CD4-positive, alpha-beta T cell (primary cell): Measurements from ENCODE around the gene ANKRD63. TPM values are rescaled to one million over a fixed set of nuclear protein-coding genes. Genes with fewer than 3 reads are reported as not detected.

Experiments used
- ATAC-seq: fragments of 200-7000 bp; cut with Tn5 transposase; one replicate; pipeline ENCODE4 v1.10.0; 2022; ENCODE audit warnings: mild to moderate bottlenecking; ENCODE audit not compliant: poor library complexity
- CTCF ChIA-PET: fragments of 350-600 bp; sonication (Branson Sonifier 250); formaldehyde crosslinking; loops from one replicate; lab custom pipeline; 2021; ENCODE audit warnings: antibody characterized with exemption, inconsistent platforms; lab: Charles Lee
- POLR2A ChIA-PET: fragments of 350-600 bp; sonication (Branson Sonifier 250); formaldehyde crosslinking; loops from one replicate; lab custom pipeline; 2021; ENCODE audit warnings: antibody characterized with exemption, inconsistent platforms; lab: Charles Lee
- DNase-seq, 14 experiments: peaks; one replicate each; pipeline ENCODE4 v3.0.0-alpha.2; 2013 to 2020; ENCODE audit warnings: mixed read lengths in 2 of 14
- H3K27ac ChIP-seq, 2 donors: one replicate each; pipeline versions ENCODE4 v1.5.1 to v1.7.0; 2013; ENCODE audit warnings: low read length in 2 of 2, low read depth in 1 of 2, mild to moderate bottlenecking in 1 of 2
- H3K27me3 ChIP-seq, 2 experiments: 1 replicate in 1 of 2; 2 replicates in 1 of 2; pipeline versions ENCODE4 v1.6.1 to v1.7.0; 2013; ENCODE audit warnings: low read length in 2 of 2, control low read depth in 1 of 2, mild to moderate bottlenecking in 1 of 2, moderate library complexity in 1 of 2; ENCODE audit not compliant: insufficient read depth in 2 of 2, control insufficient read depth in 1 of 2
- H3K36me3 ChIP-seq: one replicate; pipeline ENCODE4 v1.6.1; 2013; ENCODE audit warnings: low read length, control low read depth; ENCODE audit not compliant: insufficient read depth
- H3K4me1 ChIP-seq: one replicate; pipeline ENCODE4 v1.6.1; 2013; ENCODE audit warnings: low read length, control low read depth; ENCODE audit not compliant: insufficient read depth
- H3K4me3 ChIP-seq: one replicate; pipeline ENCODE4 v1.5.1; 2013; ENCODE audit warnings: mild to moderate bottlenecking, low read length, moderate library complexity
- H3K9me3 ChIP-seq, 2 experiments: 1 replicate in 1 of 2; 2 replicates in 1 of 2; pipeline versions ENCODE4 v1.6.1 to v1.7.0; 2013; ENCODE audit warnings: low read length in 2 of 2, mild to moderate bottlenecking in 2 of 2, control low read depth in 1 of 2, moderate library complexity in 1 of 2; ENCODE audit not compliant: control insufficient read depth in 1 of 2, insufficient read depth in 1 of 2
- H3K27ac Mint-ChIP-seq: one replicate; pipeline ENCODE4 v1.8.0; 2020; ENCODE audit warnings: mixed read lengths
- H3K27me3 Mint-ChIP-seq: one replicate; pipeline ENCODE4 v1.8.0; 2021; ENCODE audit warnings: mixed read lengths
- H3K36me3 Mint-ChIP-seq: one replicate; pipeline ENCODE4 v1.8.0; 2021; ENCODE audit warnings: low read depth, mixed read lengths
- H3K4me1 Mint-ChIP-seq: one replicate; pipeline ENCODE4 v1.8.0; 2021; ENCODE audit warnings: low read depth, mixed read lengths
- H3K4me3 Mint-ChIP-seq: one replicate; pipeline ENCODE4 v1.8.0; 2020; ENCODE audit warnings: mild to moderate bottlenecking, mixed read lengths
- H3K9me3 Mint-ChIP-seq: one replicate; pipeline ENCODE4 v1.8.0; 2020; ENCODE audit warnings: mixed read lengths
- CTCF ChIP-seq: fragments of 200-600 bp; IDR thresholded peaks from one replicate; pipeline ENCODE4 v1.8.0; 2022; ENCODE audit warnings: antibody characterized with exemption, mild to moderate bottlenecking
- intact Hi-C, 2 experiments: fragments of 100-400 bp; cut with DNase I in 1 of 2; cut with micrococcal nuclease in 1 of 2; formaldehyde crosslinking; loops; one replicate each; pipeline versions ENCODE4 v1.15.1 to v1.9.0; 2023 to 2025; cut with DNase I, micrococcal nuclease
- total RNA-seq, 174 experiments: library from RNA in 2 of 174; stranded (reverse) in 2 of 174; gene quantifications; one replicate each; pipeline ENCODE4 v1.2.3 and lab custom pipeline; 2021 to 2026

The ANKRD63 gene
- total RNA-seq, 2 experiments from 2014 or later: not detected

GRCh38 chr15:40276927-40277326 is 5.9 kb downstream of the ANKRD63 start:
- Mint-ChIP-seq H3K36me3 (no peaks in the 10 kb centered on the region), H3K4me1 (peaks cover 12% of the 10 kb centered on the region), H3K4me3 (no peak overlapping the region), H3K9me3 (no peaks in the 10 kb centered on the region), H3K27me3 (peaks cover 38% of the 10 kb centered on the region), H3K27ac (no peak overlapping the region)
- CTCF ChIA-PET: interaction anchor here (3.8 kb wide), 1 partner anchor 33 kb away, joined by 45 read pairs; the partner anchor contains the start of gene PLCB2
- H3K27ac ChIP-seq: no peak overlapping the region
- no peaks in the 10 kb centered on the region for H3K36me3 ChIP-seq
- no peak for TF ChIP-seq CTCF
- intact Hi-C loops: loop anchor here in 1 of 2 experiments (10.0 kb wide), 1 partner anchor 1572 kb away; no protein-coding TSS in a partner anchor
- DNase-seq (no peak), ATAC-seq (no peak)
- POLR2A ChIA-PET: no interaction called here
- peaks cover 32 to 39% of the 10 kb centered on the region in 2 experiments for H3K27me3 ChIP-seq
- H3K4me1 ChIP-seq: peaks cover 18% of the 10 kb centered on the region
- H3K4me3 ChIP-seq: no peak overlapping the region
- H3K9me3 ChIP-seq: peaks cover 0 to 16% of the 10 kb centered on the region in 2 experiments

DNA sequence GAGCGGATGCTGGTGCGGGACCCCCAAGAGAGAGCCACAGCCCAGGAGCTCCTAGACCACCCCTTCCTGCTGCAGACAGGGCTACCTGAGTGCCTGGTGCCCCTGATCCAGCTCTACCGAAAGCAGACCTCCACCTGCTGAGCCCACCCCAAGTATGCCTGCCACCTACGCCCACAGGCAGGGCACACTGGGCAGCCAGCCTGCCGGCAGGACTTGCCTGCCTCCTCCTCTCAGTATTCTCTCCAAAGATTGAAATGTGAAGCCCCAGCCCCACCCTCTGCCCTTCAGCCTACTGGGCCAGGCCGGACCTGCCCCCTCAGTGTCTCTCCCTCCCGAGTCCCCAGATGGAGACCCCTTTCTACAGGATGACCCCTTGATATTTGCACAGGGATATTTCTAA is 6.9 kb downstream of the ANKRD63 start:
- DNase-seq (no peak), ATAC-seq (no peak)
- Histone ChIP-seq H3K36me3 (no peaks in the 10 kb centered on the region), H3K4me1 (peaks cover 13% of the 10 kb centered on the region), H3K27ac (no peak overlapping the region), H3K9me3 (peaks cover 0 to 8% of the 10 kb centered on the region in 2 experiments), H3K4me3 (no peak overlapping the region), H3K27me3 (peaks cover 25 to 33% of the 10 kb centered on the region in 2 experiments)
- H3K27me3 Mint-ChIP-seq: peaks cover 34% of the 10 kb centered on the region
- ChIA-PET CTCF (no interaction called here), POLR2A (interaction anchor here (0.8 kb wide), 1 partner anchor 47 kb away, joined by 3 read pairs; no protein-coding TSS in a partner anchor)
- H3K27ac Mint-ChIP-seq: no peak overlapping the region
- intact Hi-C loops: loop anchor here (1.0 to 10.0 kb wide), 4 partner anchors 31 to 1571 kb away; partner anchors contain the start of gene PLCB2 (in 1 of the 2)
- peaks cover 12% of the 10 kb centered on the region for H3K4me1 Mint-ChIP-seq
- no peak for TF ChIP-seq CTCF
- no peaks in the 10 kb centered on the region for H3K9me3 Mint-ChIP-seq
- H3K36me3 Mint-ChIP-seq: no peaks in the 10 kb centered on the region
- no peak overlapping the region for H3K4me3 Mint-ChIP-seq

DNA sequence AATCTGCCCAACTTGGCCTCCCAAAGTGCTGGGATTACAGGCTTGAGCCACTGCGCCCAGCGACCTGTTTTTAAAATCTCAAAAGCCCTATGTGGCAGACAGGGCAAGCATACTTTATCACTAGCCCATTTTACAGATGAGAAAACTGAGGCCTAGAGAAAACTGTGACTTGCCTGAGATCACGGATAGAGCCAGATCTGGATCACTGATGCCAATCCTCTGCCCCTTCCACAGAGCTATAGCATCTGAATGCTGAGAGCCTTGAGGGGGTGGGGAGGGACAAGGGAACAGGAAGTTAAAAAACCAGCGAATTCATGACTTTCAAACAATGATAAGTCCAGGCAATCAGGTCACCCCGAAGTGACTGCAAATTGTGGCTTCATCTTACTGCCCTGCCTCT is 7.3 kb downstream of the ANKRD63 start:
- POLR2A ChIA-PET: interaction anchor here (0.8 to 2.7 kb wide), 2 partner anchors 32 to 48 kb away, joined by 3 to 11 read pairs; partner anchors contain the start of gene PLCB2
- CTCF ChIA-PET: interaction anchor here (1.0 to 3.0 kb wide), 2 partner anchors 74 to 229 kb away, joined by 4 to 46 read pairs; no protein-coding TSS in a partner anchor

More for the DNA sequence above, 7.3 kb downstream of the ANKRD63 start:
- no peak overlapping the region for H3K27ac Mint-ChIP-seq
- H3K4me1 Mint-ChIP-seq: peaks cover 12% of the 10 kb centered on the region
- intact Hi-C loops: loop anchor here (1.0 to 10.0 kb wide), 4 partner anchors 31 to 1571 kb away; partner anchors contain the start of gene PLCB2 (in 1 of the 2)
- no peak for ATAC-seq
- Histone ChIP-seq H3K36me3 (no peaks in the 10 kb centered on the region), H3K4me1 (peaks cover 13% of the 10 kb centered on the region), H3K27ac (no peak overlapping the region), H3K4me3 (no peak overlapping the region), H3K9me3 (peaks cover 0 to 8% of the 10 kb centered on the region in 2 experiments), H3K27me3 (peaks cover 21 to 28% of the 10 kb centered on the region in 2 experiments)
- peaks cover 30% of the 10 kb centered on the region for H3K27me3 Mint-ChIP-seq
- no peaks in the 10 kb centered on the region for H3K36me3 Mint-ChIP-seq
- no peak for TF ChIP-seq CTCF
- no peaks in the 10 kb centered on the region for H3K9me3 Mint-ChIP-seq
- DNase-seq: no peak
- no peak overlapping the region for H3K4me3 Mint-ChIP-seq
